Activated CD4-positive, CD25-positive, alpha-beta regulatory T cell treated with anti-CD3 and anti-CD28 coated beads, Interleukin-2, amount 50 U/mL, for 72 hours (primary cell): Measurements from ENCODE around the gene UGT1A9.
"Not testable (repeated sequence)": the region's sequence is repeated elsewhere in the genome, so short reads cannot be mapped to it uniquely, and the experiment has no call there.

Experiments used
- DNase-seq: peaks from one replicate; pipeline ENCODE4 v3.0.0; 2021

The UGT1A9 gene

GRCh38 chr2:233671290-233672161, at the start of gene UGT1A9:
Gene UGT1A9, plus strand, starts transcription at chr2:233671898. Its CDS starts 37 bp downstream, at chr2:233671935.
- no peak for DNase-seq

GRCh38 chr2:233627331-233628025, 44.2 kb upstream of the UGT1A9 start:
- DNase-seq = no peak

GRCh38 chr2:233636306-233636705, 35.4 kb upstream of the UGT1A9 start, which contains the start of gene UGT1A10:
Gene UGT1A10, plus strand, starts transcription at chr2:233636448. Its CDS starts 75 bp downstream, at chr2:233636523.
- DNase-seq = not testable (repeated sequence)

GRCh38 chr2:233638836-233639235, 32.9 kb upstream of the UGT1A9 start:
- DNase-seq = no peak

DNA sequence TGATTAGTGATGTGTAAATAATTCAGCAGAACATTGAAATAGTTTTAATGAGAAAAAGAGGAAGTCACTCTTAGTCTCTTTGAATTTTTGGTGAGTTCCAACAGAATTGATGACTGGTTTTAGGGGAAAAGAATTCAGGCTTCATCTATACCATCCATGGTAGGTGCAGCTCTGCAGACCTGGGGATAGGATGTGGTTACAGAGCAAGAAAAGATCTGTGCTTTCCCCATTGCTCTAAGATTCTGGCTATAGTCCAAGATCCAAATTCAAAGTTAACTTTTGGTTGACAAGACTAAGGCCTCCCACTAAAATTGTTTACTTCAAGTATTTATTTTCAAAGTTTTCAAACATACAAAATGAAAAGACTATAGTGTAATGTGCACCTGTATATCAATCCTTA, 31.8 kb upstream of the UGT1A9 start:
- DNase-seq = no peak

GRCh38 chr2:233643128-233643527, 28.6 kb upstream of the UGT1A9 start:
- DNase-seq = no peak

GRCh38 chr2:233646033-233646432, 25.7 kb upstream of the UGT1A9 start:
- DNase-seq = not testable (repeated sequence)

- DNase-seq = no peak
These were observed 20.7 kb upstream of the UGT1A9 start for GRCh38 chr2:233650981-233651380.

- DNase-seq = no peak
These were observed 20.3 kb upstream of the UGT1A9 start for GRCh38 chr2:233651430-233651829.

- DNase-seq = no peak
These were observed 17.2 kb upstream of the UGT1A9 start for GRCh38 chr2:233654501-233654900.

GRCh38 chr2:233655043-233655442, 16.7 kb upstream of the UGT1A9 start:
- DNase-seq = no peak

DNA sequence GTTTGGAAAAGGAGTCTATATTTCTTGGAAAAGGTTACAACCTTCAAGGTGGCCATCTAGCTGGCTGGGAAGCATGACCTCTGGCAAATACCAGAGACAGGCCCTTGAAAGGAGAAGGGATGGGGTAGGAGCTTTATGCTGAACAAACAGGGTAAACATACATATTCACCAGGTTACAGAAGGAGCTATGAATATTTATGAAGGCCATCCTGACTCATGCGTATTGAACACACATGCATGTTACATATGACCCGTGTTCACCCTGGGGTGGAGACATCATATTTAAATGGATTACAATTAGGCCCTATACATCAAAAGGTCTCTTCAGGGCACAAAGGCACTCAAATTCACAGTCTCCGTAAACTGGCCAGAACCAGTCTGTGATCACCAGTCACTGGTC, 15.8 kb upstream of the UGT1A9 start:
- not testable (repeated sequence) for DNase-seq

DNA sequence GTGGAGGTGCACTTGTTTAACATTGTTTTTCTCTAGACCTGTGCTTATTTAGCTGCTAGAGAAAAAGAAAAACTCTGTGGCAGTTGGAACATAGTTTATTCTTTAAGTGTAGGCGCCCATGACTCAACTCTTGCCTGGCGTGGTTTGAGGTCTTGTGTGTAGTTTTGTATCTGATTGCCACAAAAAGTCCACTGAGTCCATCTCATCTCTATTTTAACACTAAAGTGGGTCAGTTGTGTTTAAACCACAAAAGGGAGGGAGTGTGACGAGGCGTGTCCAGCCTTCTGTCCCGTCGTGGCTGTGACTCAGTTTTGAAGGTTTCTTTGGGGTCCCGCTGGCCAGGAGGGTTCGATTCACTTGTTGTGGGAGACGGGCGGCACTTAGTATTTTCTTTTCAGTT, 15.3 kb upstream of the UGT1A9 start:
- no peak for DNase-seq

GRCh38 chr2:233658610-233659009, 13.1 kb upstream of the UGT1A9 start:
- DNase-seq = no peak

GRCh38 chr2:233663911-233664310, 7.8 kb upstream of the UGT1A9 start:
- DNase-seq = no peak

- no peak for DNase-seq
These were observed 3.0 kb upstream of the UGT1A9 start for GRCh38 chr2:233668605-233669260.

GRCh38 chr2:233672886-233673285, 1.2 kb downstream of the UGT1A9 start:
- DNase-seq = no peak

- DNase-seq = no peak
These were observed 2.2 kb downstream of the UGT1A9 start for GRCh38 chr2:233673896-233674295.

DNA sequence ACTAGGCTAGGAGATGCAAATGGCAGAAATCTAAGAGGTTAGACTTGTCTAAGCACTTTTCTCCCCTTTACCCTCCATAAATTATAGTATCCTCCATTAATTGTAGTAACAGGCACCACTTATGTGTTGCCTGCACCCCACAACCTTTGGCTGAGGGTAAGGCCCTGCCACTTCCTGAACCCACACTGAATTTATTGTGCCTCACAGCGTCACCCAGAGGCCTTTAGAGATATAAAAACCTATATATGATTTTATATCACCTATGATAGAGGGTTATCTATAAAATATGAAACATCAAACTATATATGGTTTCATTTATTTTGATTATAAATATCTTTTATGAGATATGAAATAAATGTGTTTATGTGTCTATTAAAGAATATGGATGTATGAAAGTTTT, 2.6 kb downstream of the UGT1A9 start:
- no peak for DNase-seq

GRCh38 chr2:233674995-233675394, 3.3 kb downstream of the UGT1A9 start:
- no peak for DNase-seq

DNA sequence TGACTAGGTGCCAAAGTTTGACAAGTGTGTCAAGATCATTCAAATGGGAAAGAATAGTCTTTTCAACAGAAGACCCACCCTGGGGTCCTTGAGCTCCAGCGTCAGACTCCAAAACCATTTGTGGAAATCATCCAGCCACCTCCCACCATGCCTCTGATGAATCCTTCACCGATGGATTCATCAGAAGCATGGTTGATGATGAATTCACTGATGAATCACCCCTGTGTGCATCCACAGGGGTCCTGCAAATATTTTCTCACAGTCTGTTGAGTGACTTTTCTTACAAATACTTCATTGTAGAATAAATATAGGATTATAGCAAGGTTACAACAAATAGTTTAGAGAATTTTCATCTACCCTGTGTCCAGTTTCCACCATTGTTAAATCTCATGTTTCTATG, 4.3 kb downstream of the UGT1A9 start:
- no peak for DNase-seq

DNA sequence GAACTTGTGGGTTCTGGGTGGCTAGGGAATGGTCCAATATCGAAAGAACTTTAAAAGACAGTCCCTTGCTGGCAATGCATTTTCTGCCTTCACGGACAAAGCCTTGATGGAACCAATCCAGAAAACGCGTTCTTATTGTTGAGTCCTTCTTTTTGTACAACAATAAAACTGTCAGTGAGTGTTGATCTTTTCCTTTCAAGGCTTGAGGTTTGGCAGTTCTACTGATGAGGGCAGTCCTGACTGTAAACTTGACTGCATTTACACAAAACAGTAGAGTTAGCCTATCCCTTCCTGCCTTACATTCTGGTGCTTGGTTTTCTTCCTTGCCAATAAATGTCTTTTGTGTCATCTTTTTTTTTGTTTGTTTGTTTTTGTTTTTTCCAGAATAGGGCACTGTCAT, 7.5 kb downstream of the UGT1A9 start:
- no peak for DNase-seq

DNA sequence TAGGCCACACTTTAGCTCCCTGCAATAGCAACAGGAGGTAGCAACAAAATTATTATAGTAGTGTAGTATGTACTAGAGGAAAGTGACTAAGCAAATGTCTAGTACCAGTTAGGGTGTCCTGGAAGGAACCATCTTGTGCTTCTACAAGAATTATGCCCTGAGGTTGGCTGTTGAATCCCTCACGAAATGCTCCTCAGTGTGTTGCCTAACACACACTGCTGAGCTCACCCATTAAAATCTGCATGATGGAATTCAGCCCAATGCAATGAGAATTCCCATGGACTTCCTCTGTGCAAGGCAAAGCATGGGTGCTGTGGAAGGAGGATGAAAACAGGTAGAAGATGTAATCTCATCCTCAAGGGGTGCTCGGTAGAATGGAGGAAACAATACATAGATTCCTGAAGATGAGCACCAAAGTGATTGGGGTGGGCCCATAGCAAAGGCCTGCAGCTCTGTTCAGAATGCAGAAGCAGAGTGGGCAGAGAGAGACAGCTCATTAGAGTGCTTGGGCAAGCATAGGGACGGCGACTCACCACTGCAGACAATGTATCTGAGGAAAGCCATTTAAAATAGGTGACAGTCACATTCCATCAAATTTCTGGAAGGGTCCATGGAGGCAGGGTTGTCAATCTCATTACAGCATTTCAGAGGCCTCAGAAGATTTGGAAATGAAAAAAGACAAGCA, 8.8 kb downstream of the UGT1A9 start:
- no peak for DNase-seq
